ENCODE results near the gene SULT1C3.
A peak's percentile ranks its signal among the peaks of the same experiment; 100 is the strongest.

The SULT1C3 gene

DNA sequence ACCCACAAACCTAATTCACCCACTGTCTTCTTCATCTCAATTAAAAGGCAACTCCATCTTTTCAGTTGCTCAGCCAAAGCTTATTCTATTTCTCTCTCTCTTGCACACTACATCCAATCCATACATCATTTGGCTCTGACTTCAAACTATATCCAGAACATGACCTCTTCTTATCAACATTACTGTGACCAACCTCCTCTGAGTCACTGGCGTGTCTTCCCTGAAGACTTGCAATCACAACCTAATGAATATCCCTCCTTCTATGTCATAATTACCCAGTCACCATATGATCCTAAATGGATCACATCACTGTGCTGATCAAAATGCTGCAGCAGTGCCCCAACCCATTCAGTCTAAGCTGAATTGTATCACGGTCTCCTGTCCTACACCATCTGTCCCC lies 22.6 kb upstream of the SULT1C3 start:
- Histone ChIP-seq H3K79me1 (replicated peaks; ENCODE audit: low read length, poor library complexity, severe bottlenecking) (no peaks in the 10 kb centered on the region), H2AK5ac (ENCODE audit: low read length, severe bottlenecking) (peak overlapping the region; percentile 52), H3K9me3 (ENCODE audit: control insufficient read depth, low read length) (no peaks in the 10 kb centered on the region), H2BK5ac (ENCODE audit: low read depth, low read length, poor library complexity, severe bottlenecking) (no peak overlapping the region), H4K91ac (ENCODE audit: low read length) (no peak overlapping the region), H3K36me3 (ENCODE audit: control insufficient read depth in 1 of 2, insufficient read depth in 2 of 2, low read depth in 1 of 2, low read length in 2 of 2) (no peaks in the 10 kb centered on the region), H3K4me2 (ENCODE audit: low read length, poor library complexity, severe bottlenecking) (no peak overlapping the region), H3K23ac (ENCODE audit: low read length in 2 of 2) (no peak overlapping the region), H2BK120ac (ENCODE audit: low read depth, low read length) (no peak overlapping the region), H3K27ac (ENCODE audit: low read length, poor library complexity, severe bottlenecking) (no peak overlapping the region), H4K8ac (ENCODE audit: low read length) (no peak overlapping the region), H2BK12ac (ENCODE audit: low read length in 2 of 2) (no peak overlapping the region), H2AFZ (ENCODE audit: low read depth, low read length) (no peak overlapping the region), H3K4me3 (ENCODE audit: insufficient read depth in 1 of 2, low read depth in 1 of 2, low read length in 2 of 2) (no peak overlapping the region), H3K4me1 (ENCODE audit: control insufficient read depth, insufficient read depth, low read depth, low read length) (peaks cover 17% of the 10 kb centered on the region), H3K4ac (ENCODE audit: low read depth in 1 of 2, low read length in 2 of 2) (no peak overlapping the region), H3K27me3 (ENCODE audit: control insufficient read depth in 1 of 2, insufficient read depth in 1 of 2, low read length in 2 of 2) (no peaks in the 10 kb centered on the region), H3K14ac (ENCODE audit: low read length in 2 of 2) (no peak overlapping the region), H3K18ac (ENCODE audit: low read depth in 1 of 2, low read length in 2 of 2) (no peak overlapping the region), H2BK15ac (ENCODE audit: low read depth, poor library complexity, severe bottlenecking) (no peak overlapping the region), H3K9ac (ENCODE audit: low read length) (no peak overlapping the region)
- DNase-seq = no peak
- WGBS = 86% methylated on average over 2 of the region's 2 CpGs

DNA sequence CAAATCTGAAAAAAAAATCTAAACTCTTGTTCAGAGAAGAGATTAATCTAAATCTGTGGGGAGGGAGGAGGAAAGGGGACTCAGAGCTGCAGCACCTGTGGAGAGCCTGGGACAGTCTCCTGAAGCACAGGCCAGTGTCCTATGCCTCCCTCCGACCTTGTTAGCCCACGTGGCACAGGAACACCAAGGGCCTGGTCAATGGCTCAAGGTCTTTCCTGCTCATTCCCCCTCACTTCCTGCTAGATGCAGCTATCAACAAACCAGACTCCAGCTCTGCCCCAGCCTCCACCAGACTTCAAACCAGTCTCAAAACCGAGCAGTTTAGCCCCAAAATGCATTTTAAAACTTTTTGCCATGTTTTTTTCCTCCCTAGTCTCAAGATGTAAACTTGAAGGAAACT lies 20.1 kb upstream of the SULT1C3 start:
- Histone ChIP-seq H3K9ac (ENCODE audit: low read length) (no peak overlapping the region), H4K8ac (ENCODE audit: low read length) (no peak overlapping the region), H3K9me3 (ENCODE audit: control insufficient read depth, low read length) (peaks cover 15% of the 10 kb centered on the region), H2BK12ac (ENCODE audit: low read length in 2 of 2) (no peak overlapping the region), H3K4me3 (ENCODE audit: insufficient read depth in 1 of 2, low read depth in 1 of 2, low read length in 2 of 2) (no peak overlapping the region), H3K4me1 (ENCODE audit: control insufficient read depth, insufficient read depth, low read depth, low read length) (peaks cover 17% of the 10 kb centered on the region), H2BK5ac (ENCODE audit: low read depth, low read length, poor library complexity, severe bottlenecking) (no peak overlapping the region), H2AFZ (ENCODE audit: low read depth, low read length) (no peak overlapping the region), H3K4ac (ENCODE audit: low read depth in 1 of 2, low read length in 2 of 2) (no peak overlapping the region), H3K23ac (ENCODE audit: low read length in 2 of 2) (no peak overlapping the region), H4K91ac (ENCODE audit: low read length) (no peak overlapping the region), H3K18ac (ENCODE audit: low read depth in 1 of 2, low read length in 2 of 2) (no peak overlapping the region), H3K4me2 (ENCODE audit: low read length, poor library complexity, severe bottlenecking) (no peak overlapping the region), H3K27ac (ENCODE audit: low read length, poor library complexity, severe bottlenecking) (peak overlapping the region; percentile 18), H2BK120ac (ENCODE audit: low read depth, low read length) (no peak overlapping the region), H3K36me3 (ENCODE audit: control insufficient read depth in 1 of 2, insufficient read depth in 2 of 2, low read depth in 1 of 2, low read length in 2 of 2) (no peaks in the 10 kb centered on the region), H3K27me3 (ENCODE audit: control insufficient read depth in 1 of 2, insufficient read depth in 1 of 2, low read length in 2 of 2) (no peaks in the 10 kb centered on the region), H3K14ac (ENCODE audit: low read length in 2 of 2) (no peak overlapping the region), H3K79me1 (replicated peaks; ENCODE audit: low read length, poor library complexity, severe bottlenecking) (no peaks in the 10 kb centered on the region), H2BK15ac (ENCODE audit: low read depth, poor library complexity, severe bottlenecking) (no peak overlapping the region), H2AK5ac (ENCODE audit: low read length, severe bottlenecking) (peak overlapping the region; percentile 91)
- WGBS = 78% methylated on average over 2 of the region's 3 CpGs
- no peak for DNase-seq

DNA sequence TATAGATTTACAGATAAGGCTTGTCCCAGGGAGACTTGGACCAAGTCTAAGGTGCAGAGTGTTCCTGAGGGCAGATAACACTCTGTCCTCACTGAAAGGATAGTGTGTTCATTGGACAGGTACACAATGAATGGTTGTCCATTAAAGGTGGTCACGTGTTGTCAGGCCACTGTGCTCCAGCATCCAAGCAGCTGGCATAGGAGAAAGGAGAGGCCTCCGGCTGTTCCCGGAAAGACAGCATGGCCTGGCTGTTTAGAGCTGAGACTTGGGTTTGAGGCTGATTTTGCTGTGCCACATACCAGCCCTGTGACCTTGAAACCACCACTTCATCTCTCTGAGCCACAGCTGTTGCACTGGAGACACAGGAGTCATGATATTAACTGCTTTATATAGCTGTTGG lies 19.6 kb upstream of the SULT1C3 start:
- H3K4me2 ChIP-seq (ENCODE audit: low read length, poor library complexity, severe bottlenecking) = no peak overlapping the region
- no peaks in the 10 kb centered on the region for H3K36me3 ChIP-seq (ENCODE audit: control insufficient read depth in 1 of 2, insufficient read depth in 2 of 2, low read depth in 1 of 2, low read length in 2 of 2)
- no peak overlapping the region for H3K14ac ChIP-seq (ENCODE audit: low read length in 2 of 2)
- 74% methylated on average over 3 of the region's 3 CpGs for WGBS
- no peak overlapping the region for H2BK120ac ChIP-seq (ENCODE audit: low read depth, low read length)
- H3K18ac ChIP-seq (ENCODE audit: low read depth in 1 of 2, low read length in 2 of 2) = no peak overlapping the region
- no peak overlapping the region for H3K4me3 ChIP-seq (ENCODE audit: insufficient read depth in 1 of 2, low read depth in 1 of 2, low read length in 2 of 2)
- no peak overlapping the region for H4K91ac ChIP-seq (ENCODE audit: low read length)
- H2AFZ ChIP-seq (ENCODE audit: low read depth, low read length) = no peak overlapping the region
- no peaks in the 10 kb centered on the region for H3K79me1 ChIP-seq (replicated peaks; ENCODE audit: low read length, poor library complexity, severe bottlenecking)
- no peaks in the 10 kb centered on the region for H3K27me3 ChIP-seq (ENCODE audit: control insufficient read depth in 1 of 2, insufficient read depth in 1 of 2, low read length in 2 of 2)
- H2BK15ac ChIP-seq (ENCODE audit: low read depth, poor library complexity, severe bottlenecking) = no peak overlapping the region
- H4K8ac ChIP-seq (ENCODE audit: low read length) = no peak overlapping the region
- no peak overlapping the region for H2BK12ac ChIP-seq (ENCODE audit: low read length in 2 of 2)
- no peak overlapping the region for H2AK5ac ChIP-seq (ENCODE audit: low read length, severe bottlenecking)
- H3K9me3 ChIP-seq (ENCODE audit: control insufficient read depth, low read length) = peaks cover 15% of the 10 kb centered on the region
- DNase-seq = no peak
- H3K23ac ChIP-seq (ENCODE audit: low read length in 2 of 2) = no peak overlapping the region
- no peak overlapping the region for H3K9ac ChIP-seq (ENCODE audit: low read length)
- no peak overlapping the region for H3K4ac ChIP-seq (ENCODE audit: low read depth in 1 of 2, low read length in 2 of 2)
- H3K4me1 ChIP-seq (ENCODE audit: control insufficient read depth, insufficient read depth, low read depth, low read length) = peaks cover 17% of the 10 kb centered on the region
- H3K27ac ChIP-seq (ENCODE audit: low read length, poor library complexity, severe bottlenecking) = peak overlapping the region; percentile 15
- H2BK5ac ChIP-seq (ENCODE audit: low read depth, low read length, poor library complexity, severe bottlenecking) = no peak overlapping the region

DNA sequence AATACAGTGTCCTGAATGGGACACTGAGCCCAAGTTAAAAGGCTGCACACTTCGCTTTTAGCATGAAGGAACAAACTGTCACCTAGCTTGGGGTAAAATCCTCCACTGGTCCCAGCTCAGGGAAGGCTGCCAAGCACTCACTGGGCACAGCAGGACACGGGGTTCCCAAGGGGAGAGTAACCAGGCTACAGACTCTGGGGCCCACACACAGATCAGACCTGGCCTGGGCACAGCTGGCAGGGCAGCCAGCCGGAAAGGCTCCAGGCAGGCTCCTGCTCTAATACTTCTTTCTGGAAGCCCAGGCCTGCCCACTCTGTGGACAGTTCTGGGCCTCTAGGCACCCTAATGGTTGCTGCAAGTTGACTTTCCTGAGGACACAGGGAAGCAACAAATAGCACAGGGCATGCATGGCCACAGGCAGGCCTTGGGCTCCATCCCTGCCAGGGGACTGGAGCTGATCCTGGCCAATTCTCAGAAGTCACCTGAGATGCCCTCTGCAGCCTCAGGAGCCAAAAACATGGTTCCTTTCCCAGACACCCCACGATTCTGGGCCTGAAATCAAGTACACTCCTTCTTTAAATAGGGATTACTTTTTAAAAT lies 18.7 kb upstream of the SULT1C3 start:
- Histone ChIP-seq H2BK5ac (ENCODE audit: low read depth, low read length, poor library complexity, severe bottlenecking) (peak overlapping the region; percentile 20), H3K23ac (ENCODE audit: low read length in 2 of 2) (no peak overlapping the region), H4K8ac (ENCODE audit: low read length) (no peak overlapping the region), H3K27ac (ENCODE audit: low read length, poor library complexity, severe bottlenecking) (peak overlapping the region; percentile 1), H2BK12ac (ENCODE audit: low read length in 2 of 2) (no peak overlapping the region), H4K91ac (ENCODE audit: low read length) (no peak overlapping the region), H3K4ac (ENCODE audit: low read depth in 1 of 2, low read length in 2 of 2) (no peak overlapping the region), H3K18ac (ENCODE audit: low read depth in 1 of 2, low read length in 2 of 2) (no peak overlapping the region), H3K36me3 (ENCODE audit: control insufficient read depth in 1 of 2, insufficient read depth in 2 of 2, low read depth in 1 of 2, low read length in 2 of 2) (no peaks in the 10 kb centered on the region), H2AFZ (ENCODE audit: low read depth, low read length) (no peak overlapping the region), H2BK15ac (ENCODE audit: low read depth, poor library complexity, severe bottlenecking) (no peak overlapping the region), H3K27me3 (ENCODE audit: control insufficient read depth in 1 of 2, insufficient read depth in 1 of 2, low read length in 2 of 2) (no peaks in the 10 kb centered on the region), H2AK5ac (ENCODE audit: low read length, severe bottlenecking) (peak overlapping the region; percentile 60), H2BK120ac (ENCODE audit: low read depth, low read length) (no peak overlapping the region), H3K9me3 (ENCODE audit: control insufficient read depth, low read length) (peaks cover 15% of the 10 kb centered on the region), H3K4me3 (ENCODE audit: insufficient read depth in 1 of 2, low read depth in 1 of 2, low read length in 2 of 2) (no peak overlapping the region), H3K4me2 (ENCODE audit: low read length, poor library complexity, severe bottlenecking) (no peak overlapping the region), H3K14ac (ENCODE audit: low read length in 2 of 2) (no peak overlapping the region), H3K79me1 (replicated peaks; ENCODE audit: low read length, poor library complexity, severe bottlenecking) (no peaks in the 10 kb centered on the region), H3K9ac (ENCODE audit: low read length) (no peak overlapping the region), H3K4me1 (ENCODE audit: control insufficient read depth, insufficient read depth, low read depth, low read length) (peaks cover 13% of the 10 kb centered on the region)
- DNase-seq = no peak
- WGBS = 80% methylated on average over 3 of the region's 4 CpGs
